HG03196 (cell line): ENCODE measurements around the gene MIPOL1.
"Not testable (repeated sequence)": the region's sequence is repeated elsewhere in the genome, so short reads cannot be mapped to it uniquely, and the experiment has no call there.

Source experiments
- ATAC-seq: cut with Tn5 transposase; IDR thresholded peaks from one replicate; pipeline ENCODE4 v1.9.1; 2021; ENCODE audit not compliant: unreplicated experiment

MIPOL1 gene

GRCh38 chr14:37512173-37512572 is 314.4 kb downstream of the MIPOL1 start:
- ATAC-seq = no peak

GRCh38 chr14:37515771-37516170 is 318.0 kb downstream of the MIPOL1 start:
- ATAC-seq = no peak

- no peak for ATAC-seq
These were observed 329.3 kb downstream of the MIPOL1 start for GRCh38 chr14:37526994-37527393.

DNA sequence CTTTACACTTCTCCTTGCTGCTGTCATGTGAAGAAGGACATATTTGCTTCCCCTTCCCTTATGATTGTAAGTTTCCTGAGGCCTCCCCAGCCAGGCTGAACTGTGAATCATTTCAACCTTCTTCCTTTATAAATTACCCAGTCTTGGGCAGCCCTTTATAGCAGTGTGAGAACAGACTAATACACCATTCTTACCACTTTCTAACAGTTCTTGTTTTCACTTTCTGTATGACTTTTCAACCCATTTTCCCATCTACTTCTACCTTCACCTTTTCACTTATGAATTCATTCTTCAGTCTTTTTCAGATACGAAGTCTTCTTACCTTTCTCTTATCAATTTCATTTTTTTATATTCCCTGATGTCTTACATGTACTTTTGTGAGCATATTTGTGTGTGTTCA is 342.3 kb downstream of the MIPOL1 start:
- no peak for ATAC-seq

DNA sequence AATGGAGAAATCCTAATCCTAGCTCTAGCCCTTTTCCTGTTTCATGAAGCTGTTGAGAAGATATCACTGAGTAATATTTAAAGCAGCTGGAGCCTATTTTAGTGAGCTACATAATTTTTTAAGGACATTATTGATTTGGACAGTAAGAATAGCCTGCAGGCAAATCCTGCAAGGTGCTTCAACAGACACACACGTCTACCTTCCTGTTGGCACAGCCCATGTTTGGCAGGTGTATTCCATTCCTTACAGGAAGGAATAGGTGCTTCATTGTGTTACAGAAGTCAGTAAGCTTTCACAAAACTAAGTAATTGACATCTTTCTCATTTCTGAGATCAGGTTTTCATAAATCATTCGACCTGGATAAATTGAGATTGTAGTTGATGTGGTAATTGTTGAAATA is 346.7 kb downstream of the MIPOL1 start:
- ATAC-seq = no peak

- no peak for ATAC-seq
These were observed 347.4 kb downstream of the MIPOL1 start for GRCh38 chr14:37545174-37545573.

GRCh38 chr14:37546621-37547447 is 349.1 kb downstream of the MIPOL1 start:
- no peak for ATAC-seq

- ATAC-seq = no peak
These were observed 352.8 kb downstream of the MIPOL1 start for GRCh38 chr14:37550511-37550910.

DNA sequence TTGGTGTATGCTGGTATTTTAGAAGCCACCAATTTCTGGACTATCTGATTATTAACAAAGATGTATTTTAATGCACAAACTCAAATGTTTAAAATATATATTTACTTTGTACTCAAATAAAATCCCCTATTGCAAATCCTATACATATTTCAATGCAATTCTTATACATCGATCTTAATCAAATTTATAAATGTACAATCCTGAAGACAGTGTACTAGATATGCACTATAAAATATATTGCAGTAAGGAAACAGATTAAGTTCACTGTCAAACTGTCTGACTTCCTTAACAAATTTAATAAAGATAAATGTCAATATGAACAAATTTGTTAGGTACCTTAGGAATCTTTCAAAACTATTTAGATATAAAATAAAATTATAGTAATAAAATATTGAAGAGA is 353.4 kb downstream of the MIPOL1 start:
- no peak for ATAC-seq

DNA sequence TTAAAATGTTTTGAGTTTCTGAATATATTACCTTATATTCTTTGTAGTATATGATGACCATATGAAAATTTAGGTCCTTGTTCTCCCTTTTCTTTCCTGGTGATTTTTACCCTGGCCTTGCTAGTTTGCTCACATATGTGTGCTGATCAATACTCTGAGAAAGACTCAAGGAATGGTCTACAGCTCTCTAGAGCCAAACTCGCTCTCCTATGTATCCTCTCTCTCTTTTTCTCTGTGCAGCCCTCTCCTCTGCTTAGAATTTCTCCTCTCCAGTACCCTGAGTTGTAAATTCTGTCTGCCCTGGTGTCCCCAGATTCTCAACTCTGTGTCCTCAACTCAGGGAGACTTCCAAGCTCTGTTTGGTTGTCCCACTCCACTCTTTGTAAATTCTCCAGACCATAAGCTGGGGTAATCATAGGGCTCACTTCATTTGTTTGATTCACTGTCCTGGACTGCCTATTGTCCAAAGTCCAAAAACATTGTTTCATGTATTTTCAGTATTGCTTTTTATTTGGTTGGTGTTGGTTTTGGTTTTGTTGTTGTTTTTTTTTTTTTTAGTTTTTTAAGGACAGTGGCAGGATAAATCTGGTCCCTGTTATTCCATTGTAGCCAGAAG is 356.3 kb downstream of the MIPOL1 start:
- no peak for ATAC-seq

DNA sequence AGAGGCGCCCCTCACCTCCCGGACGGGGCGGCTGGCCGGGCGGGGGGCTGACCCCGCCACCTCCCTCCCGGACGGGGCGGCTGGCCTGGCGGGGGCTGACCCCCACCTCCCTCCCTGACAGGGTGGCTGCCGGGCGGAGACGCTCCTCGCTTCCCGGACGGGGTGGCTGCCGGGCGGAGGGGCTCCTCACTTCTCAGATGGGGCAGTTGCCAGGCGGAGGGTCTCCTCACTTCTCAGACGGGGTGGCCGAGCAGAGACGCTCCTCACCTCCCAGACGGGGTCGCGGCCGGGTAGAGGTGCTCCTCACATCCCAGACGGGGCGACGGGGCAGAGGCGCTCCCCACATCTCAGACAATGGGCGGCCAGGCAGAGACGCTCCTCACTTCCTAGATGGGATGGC is 357.9 kb downstream of the MIPOL1 start:
- ATAC-seq = not testable (repeated sequence)

DNA sequence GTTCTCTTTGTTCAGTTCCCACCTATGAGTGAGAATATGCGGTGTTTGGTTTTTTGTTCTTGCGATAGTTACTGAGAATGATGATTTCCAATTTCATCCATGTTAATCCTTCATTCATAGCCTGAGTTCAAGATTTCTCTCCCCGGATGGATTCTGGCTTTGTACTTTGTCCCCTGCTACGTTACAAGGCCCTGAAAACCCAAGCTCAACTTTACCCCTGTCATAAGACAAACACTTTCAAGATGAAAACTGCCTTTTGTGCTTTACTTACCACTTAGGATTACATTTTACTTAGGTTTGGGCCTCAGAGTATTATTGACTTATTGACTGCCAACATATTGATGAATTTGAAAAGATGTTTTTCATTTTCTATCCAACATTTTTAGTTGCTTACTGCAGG is 361.0 kb downstream of the MIPOL1 start:
- ATAC-seq = no peak

GRCh38 chr14:37559386-37559785 is 361.6 kb downstream of the MIPOL1 start:
- no peak for ATAC-seq

- no peak for ATAC-seq
These were observed 365.5 kb downstream of the MIPOL1 start for GRCh38 chr14:37563189-37563588.

DNA sequence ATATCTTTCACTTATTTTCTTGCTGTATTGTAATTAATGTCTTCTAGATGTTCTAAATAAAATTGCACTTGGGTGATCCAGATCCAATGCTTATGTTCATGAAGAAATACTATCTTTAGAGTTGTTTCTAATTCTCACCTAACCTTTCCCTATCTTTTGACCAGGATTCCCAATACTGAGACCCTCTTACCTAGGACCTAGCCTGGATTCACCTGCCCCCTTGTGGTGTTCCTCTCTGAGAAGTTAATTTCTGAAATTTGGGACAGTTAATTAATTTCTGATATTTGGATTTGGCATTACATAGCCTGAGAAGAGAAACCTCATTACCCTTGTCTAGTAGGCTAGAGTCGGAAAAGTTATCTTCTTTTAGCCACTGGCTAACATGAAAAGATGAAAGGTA is 367.8 kb downstream of the MIPOL1 start:
- no peak for ATAC-seq

DNA sequence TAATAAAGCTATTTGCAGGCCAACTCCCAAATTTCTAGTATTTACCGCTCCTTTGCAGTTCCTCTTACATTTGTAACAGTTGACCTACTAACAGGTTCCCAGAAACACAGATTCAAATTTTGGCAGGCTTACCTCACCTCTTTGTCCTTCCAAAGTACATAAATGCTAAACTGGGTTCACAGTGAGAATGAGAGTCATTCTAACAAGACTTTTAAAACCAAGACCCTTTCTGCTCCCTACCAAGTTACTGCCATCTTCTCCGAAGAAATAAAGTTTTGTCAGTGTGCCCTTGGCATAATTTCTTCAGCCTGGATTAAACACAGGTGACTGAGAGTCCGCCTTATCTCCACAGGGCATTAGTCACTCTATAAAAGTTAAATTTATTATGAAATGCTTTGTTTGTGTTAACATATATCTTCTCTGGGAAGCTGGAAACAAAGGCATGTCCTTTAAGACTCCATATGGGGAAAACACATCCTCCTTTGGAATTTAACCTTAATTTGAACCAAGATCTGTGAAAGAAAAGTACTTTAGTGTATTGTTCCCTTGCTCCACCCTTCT is 369.2 kb downstream of the MIPOL1 start:
- ATAC-seq = no peak

- no peak for ATAC-seq
These were observed 372.0 kb downstream of the MIPOL1 start for GRCh38 chr14:37569729-37570128.

DNA sequence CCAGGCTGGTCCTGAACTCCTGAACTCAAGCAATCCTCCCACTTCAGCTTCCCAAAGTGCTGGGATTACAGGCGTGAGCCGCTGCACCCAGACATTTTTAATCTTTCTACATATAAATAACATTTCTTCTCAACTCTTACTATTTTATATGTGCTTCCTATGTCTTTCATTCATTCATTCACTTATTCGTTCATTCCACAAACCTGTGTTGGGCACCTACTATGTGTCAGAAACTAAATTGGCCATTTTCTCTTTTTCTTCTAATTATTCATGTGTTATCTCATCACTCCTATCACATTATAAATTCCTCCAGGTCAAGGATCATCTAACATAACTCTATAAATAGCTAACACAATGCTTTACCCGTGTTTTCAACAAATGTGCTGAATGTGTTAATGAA is 373.7 kb downstream of the MIPOL1 start:
- no peak for ATAC-seq

DNA sequence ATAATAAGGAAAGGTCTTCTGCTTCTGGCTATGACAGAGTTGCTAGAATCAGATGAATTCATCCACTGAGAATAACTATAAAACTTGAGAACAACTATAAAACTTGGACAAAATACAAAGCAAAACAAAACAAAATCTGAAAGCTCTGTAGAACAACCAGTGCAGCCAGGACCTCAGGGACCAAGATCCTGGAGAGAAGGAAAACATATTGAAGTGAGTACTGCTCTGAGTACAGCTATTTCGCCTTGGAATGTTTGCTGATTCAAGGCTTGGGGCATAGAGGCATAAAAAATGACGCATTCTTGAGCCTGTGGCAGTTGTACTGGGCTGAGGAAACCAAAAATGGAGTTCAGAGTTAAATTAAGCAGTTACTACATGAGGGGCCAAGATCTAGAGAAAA is 375.6 kb downstream of the MIPOL1 start:
- no peak for ATAC-seq

DNA sequence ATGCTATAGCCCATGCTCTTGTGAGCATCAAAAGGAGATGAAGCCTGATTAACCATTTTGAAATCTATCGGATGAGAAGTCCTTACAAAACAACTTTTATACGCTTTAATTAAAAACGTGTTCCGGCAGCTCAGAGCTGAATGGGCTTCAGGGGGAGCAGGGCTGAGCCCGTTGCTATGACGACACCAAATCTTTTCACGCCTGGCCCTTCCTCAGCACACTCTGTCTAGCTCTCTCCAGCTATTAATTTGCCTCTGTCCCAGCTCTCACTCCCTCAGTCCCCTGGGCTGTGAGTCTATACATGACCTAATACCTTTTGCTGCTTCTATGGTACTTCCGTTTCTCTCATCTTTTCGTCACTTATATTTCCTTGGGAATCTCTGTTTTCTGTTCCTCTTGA is 381.5 kb downstream of the MIPOL1 start:
- ATAC-seq = no peak

GRCh38 chr14:37580146-37580545 is 382.4 kb downstream of the MIPOL1 start:
- no peak for ATAC-seq
